UCSD-AML1 (cell line): ENCODE measurements around the gene SPOCK1.
"Not testable (repeated sequence)": the region's sequence is repeated elsewhere in the genome, so short reads cannot be mapped to it uniquely, and the experiment has no call there.

Experiments used
- DNase-seq: peaks from one replicate; lab custom pipeline; 2025; ENCODE audit not compliant: unreplicated experiment; lab: John Stamatoyannopoulos, UW

Gene SPOCK1

DNA sequence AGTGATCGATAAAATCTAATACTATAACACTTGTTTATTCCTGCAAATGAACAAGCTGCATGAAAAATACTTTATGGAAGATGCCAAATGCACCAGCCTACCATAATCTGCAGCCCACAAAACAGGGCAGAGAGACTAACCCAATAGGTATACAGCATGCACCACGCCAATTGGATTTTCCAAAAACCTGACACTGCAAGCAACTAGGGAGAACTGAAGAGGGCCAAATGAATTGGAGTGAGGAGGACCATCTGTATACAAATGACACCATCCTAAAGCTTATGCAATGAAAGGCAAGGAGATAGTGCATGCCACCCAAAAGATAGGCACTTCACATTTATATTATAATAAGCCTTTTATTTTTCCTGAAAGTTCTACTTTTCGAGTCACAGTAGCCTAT is 100.4 kb downstream of the SPOCK1 start:
- no peak for DNase-seq

DNA sequence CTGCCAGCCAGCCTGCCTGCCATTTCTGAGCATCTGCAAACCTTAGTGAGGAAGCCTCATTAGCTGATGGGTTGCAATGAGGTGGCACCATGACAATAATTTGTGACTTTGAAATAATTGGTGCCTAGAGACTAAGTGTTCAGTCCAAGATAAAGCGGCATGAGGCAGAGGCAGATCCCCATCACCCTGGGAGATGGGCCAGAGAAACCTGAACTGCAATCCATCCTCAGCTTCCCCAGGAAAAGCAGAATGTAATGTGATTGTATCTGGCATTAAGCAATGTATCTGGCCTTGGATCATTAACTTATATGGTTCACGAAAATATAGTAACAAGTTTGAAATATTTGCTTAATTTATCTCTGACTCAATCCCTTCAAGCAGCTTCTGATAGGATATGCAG is 101.0 kb downstream of the SPOCK1 start:
- DNase-seq, result no peak

DNA sequence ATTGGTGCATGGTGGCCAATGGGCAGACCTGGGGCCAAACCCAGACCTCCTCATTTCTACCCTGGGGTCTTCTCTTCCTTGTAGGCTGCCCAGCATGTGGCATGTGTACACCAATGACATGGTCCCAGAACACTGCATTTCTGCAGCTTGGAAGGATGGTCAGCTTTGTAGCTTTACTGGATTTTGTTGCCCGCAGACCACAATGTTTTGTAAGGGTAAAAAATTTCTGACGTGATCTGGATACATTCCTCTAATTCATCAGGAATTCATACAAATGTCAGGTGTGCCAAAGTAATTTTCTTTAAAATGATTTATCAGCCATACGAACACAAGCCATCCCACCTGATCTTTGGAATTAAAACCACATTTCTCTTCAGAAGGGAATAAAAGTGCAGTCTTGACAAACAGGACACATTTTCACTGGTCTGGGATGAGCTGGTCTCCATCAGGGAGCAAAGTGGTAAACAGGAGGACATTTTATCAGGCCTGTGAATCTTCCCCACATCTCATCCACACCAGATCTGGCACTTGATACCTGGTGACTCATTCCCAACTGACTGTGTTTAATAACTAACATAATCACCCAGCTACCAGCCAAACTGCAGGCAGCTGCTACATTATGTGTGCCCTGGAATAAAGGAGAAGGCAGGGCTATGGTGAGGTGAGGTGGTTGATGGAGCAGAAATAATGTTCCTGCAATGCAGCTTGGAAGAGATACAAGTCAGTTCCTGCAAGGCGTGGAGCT is 103.9 kb downstream of the SPOCK1 start:
- no peak for DNase-seq

DNA sequence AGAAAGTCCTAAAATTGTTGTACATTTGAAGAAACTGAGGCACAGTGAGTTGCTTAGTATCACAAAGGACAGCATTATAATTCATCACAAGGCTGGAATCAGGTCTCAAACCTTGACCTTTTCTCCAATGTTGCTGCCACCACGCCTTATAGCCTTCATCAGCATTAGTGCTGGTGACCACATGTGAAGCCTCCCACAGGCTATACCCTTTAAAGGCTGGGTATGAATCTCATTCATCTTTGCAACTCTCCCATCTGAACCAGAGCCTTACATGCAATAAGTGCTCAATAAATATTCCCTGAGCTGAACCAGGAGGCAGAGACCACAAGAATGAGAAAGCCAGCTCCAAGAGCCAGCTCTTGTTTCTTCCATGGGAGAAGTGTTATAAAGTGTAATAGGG is 104.7 kb downstream of the SPOCK1 start:
- no peak for DNase-seq

DNA sequence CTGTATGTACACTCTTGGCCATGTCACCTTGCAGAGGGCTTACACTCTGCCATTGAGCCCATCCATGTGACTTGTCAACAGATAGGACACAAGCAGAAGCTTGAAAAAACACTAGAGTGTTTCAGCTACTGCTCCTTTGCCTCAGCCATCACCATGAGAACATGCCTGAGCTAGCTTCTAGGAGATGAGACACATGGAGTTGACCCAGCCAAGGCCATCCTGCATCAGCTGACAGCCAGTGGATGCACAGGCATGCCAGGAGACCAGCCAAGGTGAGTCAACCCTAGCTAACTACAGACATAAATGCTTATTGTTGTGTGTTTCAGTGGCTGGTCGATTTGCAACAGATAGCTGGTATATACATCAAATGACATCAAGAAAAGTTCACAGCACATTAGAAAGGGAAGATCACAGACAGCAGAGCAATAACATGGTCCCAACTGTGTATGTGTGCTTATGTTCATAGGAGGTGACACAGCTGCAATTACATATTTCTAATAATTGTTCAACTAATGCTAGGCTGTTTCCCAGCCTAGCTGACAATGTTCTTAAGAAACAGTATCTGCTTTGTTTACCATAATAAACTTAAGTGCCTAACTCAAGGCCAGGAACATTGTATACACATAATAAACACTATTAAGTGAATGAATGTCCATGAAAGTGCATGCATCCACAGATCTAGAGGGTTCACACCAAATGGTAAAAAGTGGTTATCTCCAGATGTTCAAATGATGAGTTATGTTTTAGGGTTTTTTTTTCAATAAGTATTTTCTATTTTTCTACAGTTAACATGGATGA is 105.7 kb downstream of the SPOCK1 start:
- DNase-seq, result no peak

DNA sequence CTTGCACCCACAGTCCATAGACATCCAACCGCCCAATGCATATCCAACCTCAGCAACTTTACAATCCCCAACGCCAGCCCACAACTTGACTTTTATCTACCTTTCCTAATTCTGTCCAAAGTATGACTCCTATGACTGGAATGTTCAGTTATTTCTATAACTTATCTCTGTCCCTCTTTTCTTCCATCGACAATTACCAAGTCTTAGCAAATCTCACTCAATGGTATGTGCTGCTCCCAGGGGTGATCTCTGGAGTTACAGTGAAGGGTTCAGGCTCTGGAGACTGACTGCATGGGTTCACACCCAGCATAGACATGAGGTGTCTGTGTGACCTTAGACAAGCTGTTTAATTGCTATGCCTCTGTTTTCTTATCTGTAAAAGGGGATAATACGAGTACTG is 106.9 kb downstream of the SPOCK1 start:
- DNase-seq, result no peak

DNA sequence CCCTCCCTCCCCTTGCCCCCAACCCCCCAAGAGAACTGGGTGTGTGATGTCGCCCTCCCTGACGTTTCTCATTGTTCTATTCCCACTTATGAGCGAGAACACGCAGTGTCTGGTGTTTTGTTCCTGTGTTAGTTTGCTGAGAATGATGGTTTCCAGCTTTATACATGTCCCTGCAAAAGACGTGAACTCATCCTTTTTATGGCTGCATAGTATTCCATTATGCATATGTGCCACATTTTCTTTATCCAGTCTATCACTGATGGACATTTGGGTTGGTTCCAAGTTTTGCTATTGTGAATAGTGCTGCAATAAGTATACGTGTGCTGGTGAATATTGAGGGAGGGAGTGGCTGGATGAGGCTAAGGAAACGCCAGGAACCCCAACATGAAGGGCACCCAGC is 108.1 kb downstream of the SPOCK1 start:
- DNase-seq, result not testable (repeated sequence)

DNA sequence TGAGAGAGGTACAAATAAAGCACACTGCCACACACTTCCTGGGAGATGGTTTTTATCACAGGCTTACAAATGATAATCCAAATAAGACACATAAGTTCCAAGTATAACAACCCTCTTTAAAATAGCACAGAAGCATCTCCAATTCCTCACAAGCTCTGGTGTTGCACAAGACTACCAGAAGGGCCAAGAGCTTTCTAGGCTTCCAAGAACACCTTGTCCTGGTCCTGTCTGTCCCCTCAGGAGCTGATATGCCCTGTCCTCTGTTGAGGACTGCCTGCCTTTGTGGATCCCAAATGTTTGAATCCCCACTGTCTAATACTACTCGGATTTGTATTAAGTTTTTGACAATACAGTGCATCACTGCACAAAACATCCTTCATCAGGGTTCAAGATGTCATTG is 110.1 kb downstream of the SPOCK1 start:
- DNase-seq, result no peak

DNA sequence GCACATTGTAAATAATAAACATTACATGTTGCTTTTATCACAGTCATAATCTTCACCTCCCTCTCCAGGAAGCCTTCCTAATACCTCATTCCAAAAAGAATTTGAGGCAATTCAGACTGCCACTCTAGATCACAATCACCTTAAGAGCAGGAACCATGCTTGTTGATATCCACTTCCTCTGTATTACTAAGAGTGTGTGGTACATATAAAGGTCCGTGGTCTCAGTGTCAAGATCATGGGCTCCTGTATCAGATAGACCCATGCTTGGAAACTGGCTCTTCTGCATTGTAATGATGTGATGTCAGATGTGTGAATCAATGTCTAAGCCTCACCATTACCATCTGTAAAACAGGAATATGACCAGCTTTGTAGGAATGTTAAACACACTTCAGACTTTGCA is 114.1 kb downstream of the SPOCK1 start:
- no peak for DNase-seq

DNA sequence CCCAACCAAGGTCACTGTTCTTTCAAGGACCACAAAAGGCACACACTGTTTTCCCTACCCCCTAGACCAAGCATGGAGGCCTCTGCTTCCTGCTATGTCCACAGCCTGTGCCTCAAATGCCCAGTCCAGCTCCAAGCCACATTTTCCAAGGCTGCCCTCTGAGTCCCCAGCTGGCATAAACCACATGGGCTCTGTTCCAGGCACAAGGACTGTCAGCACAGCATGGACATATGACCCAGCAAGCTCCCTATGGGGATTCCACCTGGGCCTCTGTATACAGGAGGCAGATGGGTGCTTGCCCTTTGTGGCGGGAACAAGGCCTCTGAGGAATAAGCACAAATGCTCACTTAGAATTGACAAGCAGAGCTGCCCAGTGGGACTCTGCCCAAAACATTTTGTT is 115.2 kb downstream of the SPOCK1 start:
- no peak for DNase-seq

DNA sequence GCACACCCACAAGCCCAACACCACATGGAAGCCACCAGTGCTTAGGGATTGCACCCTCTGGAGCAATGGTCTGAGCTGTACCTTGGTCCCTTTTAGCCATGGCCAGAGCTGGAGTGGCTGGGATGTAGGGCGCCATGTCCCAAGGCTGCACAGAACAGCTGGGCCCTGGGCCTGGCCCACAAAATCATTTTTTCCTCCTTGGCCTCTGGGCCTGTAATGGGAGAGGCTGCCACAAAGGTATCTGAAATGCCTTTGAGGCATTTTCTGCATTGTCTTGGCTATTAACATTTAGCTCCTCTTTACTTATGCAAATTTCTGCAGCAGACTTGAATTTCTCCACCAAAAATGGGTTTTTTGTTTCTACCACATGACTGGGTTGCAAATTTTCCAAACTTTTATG is 117.6 kb downstream of the SPOCK1 start:
- no peak for DNase-seq

DNA sequence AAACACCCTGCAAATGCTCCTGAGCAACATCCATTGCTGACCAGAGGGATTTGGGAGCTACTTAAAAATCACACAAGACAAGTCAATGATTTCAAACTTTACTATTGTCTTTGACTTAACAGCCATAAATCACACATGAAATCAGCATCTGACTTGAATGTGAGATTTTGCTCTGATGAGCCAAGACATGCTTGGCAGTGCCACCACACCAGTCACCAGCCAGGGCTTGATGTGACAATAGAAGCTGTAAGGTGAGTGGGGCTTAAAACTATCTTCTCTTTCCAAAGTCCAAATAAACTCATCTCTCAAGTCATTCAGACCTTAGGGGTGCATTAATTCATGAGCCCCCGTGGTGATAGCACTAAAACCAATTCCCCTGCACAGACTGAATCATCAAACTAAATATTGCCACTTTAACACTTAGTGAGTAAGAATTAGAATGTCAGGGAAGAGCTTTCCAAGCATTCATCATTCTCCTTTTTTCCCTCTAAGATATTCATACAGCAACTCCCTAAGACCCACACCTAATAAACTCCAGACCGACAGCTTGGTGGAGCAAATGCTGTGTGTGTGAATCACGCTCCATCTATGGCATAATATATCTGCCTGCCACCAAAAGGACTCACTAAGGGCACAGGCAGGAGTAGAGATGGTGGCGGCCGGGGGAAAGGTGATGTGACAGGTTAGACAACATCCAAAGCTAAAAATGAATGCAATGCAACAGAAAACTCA is 119.4 kb downstream of the SPOCK1 start:
- DNase-seq, result no peak

DNA sequence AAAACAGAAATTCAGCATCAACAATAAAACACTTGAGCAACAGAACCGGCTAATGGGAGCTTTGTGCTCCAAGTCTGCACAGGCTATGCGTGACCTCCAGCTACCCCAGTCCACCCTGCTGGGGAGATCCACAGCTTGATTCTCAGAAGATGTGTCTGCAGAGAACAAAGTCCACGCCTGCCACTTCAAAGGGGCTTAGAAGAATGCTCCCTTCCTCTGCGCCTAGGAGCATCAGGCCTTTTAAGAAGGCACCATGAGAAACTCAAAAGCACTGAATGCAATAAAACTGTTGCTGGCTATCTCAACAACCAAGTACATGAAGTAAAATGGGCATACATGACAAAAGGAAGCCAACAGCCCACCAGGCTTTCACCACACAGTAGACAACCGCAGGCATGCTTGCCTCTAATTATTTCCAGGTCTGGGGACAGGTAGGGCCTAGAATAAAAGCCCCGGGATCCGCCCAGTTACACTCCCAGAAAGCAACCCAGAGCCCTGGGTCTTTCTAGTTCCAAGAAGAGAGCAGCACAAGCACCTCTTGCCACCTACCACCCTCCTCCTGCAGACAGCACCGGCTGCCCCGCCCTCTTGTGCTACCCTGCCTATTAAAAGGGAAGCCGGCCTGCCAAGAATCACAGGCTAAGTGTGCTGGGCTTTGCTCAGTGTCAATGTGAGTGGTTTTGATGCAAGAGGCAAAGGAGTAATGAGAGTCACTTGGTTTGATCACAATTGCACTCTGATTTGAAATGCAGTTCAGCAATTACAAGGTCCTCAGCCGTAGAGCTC is 123.2 kb downstream of the SPOCK1 start:
- no peak for DNase-seq

DNA sequence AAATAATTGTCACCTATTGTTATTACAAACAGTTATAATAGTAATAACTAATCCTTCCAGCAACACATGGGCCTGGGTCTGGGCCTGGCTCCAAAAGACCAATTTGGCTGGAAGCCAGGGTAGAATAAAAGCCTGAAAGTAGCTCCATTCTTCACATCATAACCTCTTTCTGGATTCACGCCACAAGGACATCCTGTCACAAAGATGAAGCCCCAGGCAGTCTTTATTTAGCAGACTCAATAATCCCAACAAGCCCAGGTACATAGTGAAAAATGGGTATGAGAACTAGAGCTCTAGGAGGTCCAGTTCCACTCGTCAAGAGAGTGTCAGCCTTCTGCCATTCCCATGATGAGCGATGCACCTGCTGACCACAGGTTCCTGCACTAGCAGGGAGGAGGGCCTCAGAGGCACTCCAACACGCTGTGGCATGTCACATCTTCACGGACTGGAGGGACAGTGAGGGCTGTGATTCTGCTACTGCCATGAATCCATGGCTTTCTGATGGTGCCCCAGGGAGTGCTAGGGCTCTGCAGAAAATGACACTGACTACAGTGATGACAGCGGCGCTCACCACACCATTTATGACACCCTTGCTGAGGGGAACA is 124.9 kb downstream of the SPOCK1 start:
- DNase-seq, result no peak

DNA sequence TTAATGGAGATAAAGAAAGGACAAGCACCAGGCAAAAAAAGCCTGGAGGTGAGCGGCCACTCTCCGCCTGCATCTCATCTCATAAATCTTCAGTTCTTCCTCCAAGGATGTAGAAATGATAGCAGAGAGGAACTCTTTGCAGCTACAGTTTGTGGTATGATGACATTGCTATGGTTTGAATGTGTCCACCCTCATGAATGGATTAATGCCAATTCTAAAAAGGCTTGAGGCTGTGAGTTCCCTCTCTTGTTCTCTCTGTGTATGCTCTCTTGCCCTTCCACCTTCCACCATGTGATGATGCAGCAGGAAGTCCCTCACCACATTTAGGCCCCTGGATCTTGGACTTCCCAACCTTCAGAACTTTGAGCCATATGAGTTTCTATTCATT is 126.4 kb downstream of the SPOCK1 start:
- DNase-seq, result no peak

DNA sequence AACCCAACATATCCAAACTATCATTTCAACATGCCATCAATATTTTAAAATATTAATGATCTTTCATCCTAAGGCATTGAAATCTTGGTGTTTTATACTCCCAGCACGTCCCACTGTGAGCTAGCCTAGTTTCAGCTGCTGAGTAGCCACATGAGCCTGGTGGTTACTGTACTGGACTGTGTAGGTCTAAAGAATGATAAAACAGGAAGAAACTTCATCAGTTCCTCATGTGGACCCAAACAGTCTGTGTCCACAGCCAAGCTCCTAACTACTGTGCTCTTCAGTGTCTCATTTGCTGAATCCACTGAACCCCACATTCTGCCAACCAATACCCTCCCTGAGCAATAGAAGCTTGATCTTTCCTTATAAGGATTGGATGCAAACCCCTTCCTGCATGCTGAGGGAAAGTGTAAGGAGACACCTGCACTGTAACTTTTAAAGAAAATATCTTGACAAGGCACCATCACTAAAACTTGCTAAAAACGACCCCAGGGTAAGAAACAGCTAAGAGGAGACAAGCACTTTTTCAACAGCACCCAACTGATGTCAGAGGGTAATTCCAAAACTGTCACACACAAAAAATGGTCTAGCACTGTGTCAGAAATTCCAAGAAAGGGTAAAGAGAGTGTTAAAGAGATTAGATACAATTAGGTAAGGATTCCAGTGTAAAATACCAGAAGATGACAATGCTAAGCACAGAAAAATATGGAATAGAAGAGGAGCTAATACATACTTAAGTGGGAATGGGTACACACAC is 126.9 kb downstream of the SPOCK1 start:
- DNase-seq, result no peak

DNA sequence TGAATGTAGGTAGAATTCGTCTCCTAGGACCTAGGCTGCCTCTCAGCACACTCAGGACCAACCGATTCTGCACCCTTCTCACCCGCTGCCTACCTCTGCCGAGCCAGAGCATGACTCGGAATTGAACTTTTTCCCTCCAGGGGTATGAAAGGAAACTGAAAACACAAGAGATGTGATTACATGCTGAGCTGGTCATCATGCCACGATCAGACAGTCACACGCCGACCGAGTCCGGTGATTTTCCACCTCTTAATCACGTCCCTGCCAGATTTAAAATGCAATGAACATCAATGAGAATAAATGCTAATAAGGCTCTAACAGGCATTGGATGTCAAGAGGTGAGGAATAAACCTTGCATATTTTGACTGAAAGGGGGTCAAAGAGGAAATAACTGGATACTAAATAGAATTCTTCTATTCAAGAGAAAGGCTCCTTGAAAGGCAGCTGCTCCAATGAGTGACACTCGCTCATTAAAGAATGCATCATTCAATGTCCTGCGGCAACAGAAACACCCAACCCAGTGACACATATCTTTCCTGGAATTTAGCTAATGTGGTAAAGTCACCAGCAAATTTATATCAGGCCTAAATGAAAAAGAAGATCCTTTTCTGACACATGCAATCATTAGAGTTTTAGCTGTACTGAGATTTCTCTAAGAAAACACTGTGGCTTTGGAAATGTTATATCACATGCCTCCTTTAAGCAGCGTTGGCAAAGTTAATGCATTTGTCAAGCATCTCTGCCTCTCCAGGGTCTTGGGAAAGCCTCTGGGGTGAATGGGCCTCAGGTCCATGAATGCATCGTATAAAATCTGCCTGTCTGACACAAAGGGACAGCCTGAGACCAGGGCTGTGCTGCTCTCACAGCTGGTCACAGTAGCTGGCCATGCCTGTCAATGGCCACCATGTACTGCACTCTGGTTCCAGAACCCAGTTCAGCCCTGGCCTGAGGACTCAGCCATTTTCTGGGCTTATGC is 128.7 kb downstream of the SPOCK1 start:
- DNase-seq, result no peak

DNA sequence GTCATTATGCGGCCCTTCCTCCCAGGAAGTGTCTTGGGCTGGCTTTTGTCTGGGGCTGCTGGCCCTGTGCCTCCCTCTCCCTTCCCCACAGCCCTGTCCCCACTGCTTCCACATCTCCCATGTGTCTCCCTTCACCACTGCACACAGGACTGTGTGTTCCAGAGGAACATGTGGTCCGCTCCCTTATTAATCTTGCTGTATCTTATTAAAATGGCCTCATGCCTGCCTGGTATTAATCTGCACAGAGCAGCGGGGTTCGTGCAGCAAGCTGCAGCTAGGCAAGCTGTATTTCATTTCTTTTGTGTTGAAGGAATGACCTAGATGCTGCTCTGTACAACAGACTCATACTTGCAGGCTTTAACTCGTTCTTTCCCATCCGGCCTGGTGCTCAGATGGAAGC is 130.5 kb downstream of the SPOCK1 start:
- DNase-seq, result no peak

DNA sequence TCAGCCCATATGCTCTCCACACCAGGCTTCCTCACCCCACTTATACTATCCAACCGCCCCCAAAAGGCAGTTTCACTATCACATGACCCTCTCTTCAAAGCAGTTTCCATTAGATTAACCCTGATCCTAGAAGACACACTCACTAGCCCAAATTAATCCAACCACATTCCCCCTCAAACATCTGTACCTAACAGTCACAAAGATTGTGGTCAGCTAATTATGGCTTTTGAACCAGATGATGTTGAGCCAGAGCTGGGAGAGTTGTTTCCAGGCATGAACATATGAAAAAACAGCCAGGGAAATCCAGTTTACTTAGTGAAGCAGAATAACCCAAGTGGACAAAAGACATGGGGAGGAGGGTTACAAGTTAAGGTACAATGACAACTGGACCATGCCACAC is 131.2 kb downstream of the SPOCK1 start:
- DNase-seq, result no peak
